Fibroblast of peridontal ligament (primary cell): ENCODE data around the gene FHL2.
A peak's percentile ranks its signal among the peaks of the same experiment; 100 is the strongest.

Experiments used
- DNase-seq: peaks from one replicate; pipeline ENCODE4 v3.0.0-alpha.2; 2010; ENCODE audit errors: extremely low read depth

The FHL2 gene

DNA sequence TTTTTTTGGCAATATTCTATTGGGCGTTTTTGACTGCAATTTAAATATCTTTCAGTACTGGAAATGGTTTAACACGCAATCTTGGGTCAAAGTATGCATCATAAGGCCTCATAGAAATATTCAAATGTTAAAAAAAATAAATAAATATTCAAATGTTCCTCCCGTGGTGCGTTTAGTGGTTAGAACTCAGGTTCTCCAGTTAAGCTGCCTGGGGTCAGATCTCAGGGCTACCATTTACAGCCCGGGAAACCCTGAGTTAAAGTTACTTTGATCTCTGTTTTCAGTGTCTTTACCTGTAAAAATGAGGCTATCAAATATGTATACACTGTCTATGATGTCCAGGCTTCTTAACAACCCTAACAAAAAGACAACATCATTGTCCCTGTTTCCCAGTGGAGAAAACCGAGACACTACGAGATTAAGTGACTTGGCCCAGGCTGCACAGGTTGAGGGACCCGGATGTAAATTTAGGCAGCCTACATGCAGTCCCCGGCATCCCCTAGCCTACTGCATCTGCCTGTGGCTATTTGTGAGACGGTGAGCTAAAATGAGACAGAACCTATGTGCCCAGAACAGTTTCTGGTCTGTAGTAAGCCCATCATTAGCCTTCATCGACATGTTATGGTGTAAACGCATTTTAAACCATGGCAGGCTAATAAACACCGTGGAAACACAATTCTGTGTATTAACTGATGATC lies 1.7 kb downstream of the FHL2 start:
- no peak for DNase-seq

DNA sequence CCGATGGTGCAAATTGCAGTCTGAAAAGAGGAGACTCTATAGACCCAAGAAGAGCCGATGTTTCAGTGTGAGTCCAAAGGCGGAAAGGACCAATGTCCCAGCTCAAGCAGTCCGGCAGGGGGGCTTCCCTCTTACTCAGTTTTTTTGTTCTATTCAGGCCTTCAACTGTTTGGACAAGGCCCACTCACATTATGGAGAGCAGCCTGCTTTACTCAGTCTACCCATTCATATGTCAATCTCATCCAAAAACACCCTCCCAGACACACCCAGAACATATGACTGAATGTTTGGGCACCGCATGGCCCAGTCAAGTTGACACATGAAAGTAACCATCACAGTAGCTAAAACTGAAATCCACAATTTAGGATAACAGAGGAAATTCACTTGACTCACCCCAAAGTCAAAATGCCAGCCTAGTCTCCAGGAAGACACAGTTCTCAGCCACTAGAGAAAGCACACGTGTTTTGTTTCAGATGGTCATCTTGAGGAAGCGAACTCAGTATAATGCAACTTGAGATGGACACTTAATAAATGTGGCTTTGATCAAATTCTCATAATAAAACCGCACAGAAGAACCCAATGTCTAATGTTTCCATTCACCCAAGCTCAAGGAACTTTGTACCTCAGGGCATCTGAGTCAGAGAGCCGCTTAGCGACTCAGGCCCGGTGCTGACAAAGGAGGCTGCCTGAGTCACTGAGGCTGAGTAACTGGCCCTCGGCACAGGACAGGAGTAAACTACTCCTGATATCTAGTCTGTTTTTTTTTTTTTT lies 2.4 kb downstream of the FHL2 start:
- peak; percentile 93 for DNase-seq

DNA sequence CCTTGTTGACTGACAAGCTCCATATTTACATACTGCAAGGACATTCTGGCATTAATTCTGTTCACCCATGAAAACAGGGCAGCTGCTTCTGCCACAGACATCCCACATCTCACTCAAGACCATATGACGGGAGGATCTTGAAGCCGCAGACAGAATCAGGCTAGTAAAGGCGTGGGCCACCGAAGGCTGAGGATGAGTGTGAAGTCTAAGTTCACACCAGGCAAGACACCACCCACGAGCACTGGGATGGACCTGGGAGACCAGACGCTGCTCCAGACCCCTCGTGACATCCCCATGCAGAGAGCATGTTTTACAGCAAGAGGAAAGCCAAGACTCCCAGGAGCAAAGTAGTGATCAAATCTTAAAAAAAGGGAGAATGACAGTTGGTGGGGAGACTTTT lies 3.2 kb downstream of the FHL2 start:
- DNase-seq = no peak

DNA sequence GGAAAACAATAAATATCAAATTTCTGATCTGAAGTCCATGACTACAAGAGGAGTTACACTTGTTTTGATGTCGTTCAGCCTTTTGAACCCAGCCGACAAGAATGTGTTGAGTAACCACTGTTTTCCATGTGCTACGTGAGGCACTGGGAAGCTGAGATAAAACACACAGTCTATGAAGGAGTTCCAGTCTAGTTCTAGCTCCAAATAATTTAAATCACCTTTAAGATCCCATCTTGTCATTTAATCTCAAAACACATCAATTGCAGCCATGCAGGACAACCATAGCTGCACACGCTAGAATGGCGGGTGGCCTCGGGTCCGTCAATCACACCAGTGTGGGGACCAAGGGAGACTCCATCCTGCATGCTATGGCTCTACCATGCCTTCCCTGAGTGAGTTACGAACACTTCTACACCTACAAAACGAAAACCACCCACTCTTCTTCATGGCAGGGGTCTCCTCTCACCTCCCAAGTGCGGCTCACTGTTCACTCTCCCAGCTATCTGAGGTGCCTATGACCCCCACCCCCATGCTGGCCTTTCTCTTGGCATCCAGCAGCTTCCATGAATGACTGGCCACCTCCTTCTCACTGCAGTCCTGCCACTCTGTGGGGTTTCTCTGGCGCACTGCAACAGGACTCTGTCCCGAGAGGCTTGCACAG lies 3.8 kb downstream of the FHL2 start:
- peak; percentile 63 for DNase-seq

DNA sequence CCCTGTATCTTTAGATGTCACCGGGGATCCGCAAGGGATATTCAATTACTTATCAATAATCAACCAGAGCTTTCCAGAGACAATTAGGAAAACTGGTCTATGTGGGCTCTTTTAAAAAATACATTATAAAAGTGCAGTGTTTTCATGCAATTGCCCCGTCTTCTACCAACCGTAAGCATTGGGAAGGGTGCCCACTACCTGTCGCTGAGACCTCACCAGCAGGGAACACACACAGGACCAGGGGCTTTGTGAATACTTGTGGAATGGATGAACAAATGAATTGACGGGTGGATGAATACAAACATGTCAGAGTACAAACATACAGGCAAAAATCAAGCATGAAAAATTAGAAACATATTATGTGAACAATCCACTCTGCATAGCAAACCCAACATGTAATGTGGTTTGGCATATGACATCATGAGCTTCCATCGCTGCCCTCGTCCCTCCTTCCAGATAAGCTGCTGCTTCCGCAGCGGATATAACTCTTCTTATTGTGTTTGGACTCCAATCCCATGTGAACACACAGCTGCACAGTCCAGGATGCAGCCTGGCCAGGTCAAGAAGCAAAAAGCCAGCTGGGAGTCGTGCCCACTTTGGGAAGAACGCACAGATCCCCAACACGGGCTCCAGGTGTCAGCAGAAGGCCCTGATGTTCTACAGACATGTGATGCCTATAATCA lies 5.3 kb downstream of the FHL2 start:
- DNase-seq = peak; percentile 83

DNA sequence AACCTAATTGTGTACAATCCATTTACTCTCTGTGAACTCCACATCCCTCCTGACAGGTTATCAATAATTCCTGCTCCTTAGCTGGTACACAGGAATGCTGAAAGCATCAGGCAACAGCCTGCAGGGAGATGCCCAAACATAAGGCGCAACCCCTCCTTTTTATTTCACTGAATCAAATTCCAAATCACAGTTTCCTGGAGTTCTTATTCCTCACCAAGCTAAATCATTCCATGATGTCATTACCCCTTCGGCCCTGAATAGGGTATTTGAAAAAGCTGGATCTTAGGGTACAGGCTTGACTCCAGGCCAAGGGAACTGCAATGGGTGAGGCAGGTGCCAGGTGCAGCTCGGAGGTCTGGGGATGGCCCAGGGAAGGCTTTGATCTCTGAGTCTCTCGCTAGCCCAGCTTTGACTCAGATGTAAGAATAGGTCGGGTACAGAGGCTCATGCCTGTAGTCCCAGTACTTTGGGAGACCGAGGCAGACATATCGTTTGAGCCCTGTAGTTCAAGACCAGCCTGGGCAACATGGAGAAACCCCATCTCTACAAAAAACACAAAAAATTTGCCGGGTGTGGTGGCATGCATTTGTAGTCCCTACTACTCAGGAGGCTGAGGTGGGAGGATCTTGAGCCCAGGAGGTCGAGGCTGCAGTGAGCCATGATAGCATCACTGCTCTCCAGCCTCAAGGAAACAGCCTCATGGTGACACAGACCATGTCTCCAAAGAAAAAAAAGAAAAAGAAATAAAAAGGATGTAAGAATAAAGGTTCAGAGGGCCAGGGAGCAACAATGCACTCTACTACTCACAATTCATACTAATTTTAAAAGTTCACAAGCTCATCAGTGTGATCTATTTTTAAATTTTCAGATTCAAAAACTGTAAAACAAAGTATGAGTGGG lies 6.8 kb downstream of the FHL2 start:
- DNase-seq = no peak

DNA sequence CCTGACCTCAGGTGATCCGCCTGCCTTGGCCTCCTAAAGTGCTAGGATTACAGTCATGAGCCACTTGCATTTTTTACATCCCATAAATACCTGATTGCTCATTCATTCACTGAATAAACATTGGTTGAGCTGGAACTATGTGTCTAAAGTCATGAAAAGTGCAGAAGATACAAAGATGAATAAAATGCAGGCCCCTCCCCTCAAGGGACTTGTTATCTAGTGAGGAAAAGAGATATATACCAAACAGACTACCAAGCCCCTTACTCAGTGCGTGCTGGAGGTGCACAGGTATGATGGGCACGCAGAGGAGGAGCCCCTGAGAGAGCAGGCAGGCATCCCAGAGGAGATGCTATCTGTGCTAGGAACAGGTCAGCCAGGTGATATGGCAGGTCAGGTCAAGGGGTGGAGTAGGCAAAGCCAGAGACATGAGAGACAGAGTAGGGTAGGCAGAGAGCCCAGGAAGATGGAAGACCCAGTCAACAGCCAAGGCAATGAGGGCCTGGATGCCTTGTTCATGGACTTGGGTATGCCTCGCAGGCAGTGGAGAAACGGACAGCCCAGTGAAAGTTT lies 7.7 kb downstream of the FHL2 start:
- no peak for DNase-seq

DNA sequence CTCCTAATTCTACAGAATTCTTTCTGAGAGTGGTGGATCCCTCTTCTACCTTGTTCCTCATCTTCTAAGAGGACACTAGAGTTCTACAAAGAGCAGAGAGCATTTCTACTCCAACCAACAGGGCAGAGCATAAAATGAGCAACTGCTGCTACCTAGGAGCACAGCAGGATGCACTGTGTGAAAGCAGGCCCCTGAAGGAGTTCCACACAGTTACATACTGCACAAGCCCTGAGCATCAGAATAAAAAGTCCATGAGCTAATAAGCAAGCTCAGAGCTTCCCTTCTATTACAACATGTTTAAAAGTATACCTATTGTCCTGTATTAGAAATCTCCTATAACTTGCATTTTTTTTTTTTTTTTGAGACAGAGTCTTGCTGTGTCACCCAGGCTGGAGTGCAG lies 8.4 kb downstream of the FHL2 start:
- DNase-seq = no peak

DNA sequence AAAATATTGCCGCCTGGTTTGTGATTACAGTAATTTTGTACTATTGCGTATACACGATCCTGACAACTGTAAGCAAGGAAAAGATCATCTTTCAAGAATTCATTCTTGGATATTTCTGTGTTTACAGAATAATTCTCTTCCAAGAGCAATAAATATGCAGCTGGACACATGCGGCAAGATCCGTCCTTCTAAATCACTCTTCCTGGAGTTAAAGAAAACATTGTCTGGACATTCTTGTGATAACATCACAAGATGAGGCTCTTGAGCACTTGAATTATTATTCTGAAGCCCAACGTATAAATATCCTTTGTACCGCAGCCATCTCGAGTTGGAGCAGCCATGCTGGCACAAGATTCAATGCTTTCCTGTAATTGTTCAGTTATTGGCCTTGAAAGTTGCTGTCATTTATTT lies 9.9 kb downstream of the FHL2 start:
- peak; percentile 99 for DNase-seq

DNA sequence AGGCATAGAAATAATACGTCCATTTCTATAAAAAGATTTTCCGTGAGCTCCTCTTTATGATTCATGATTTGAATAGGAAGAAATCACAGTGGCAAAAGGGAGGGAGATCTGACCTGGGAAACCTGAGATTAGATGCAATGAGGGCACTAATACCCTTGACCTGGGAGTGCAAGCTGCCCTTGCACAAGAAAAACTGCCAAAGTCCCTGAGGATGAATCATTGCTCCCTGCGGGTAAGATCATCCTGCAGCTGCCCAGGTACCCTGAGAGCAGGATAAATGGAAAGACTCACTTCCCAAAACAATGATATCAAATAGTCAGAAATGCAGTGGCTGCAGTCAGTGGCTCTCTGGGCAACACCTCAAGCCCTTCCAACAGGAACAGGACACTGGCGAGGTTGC lies 11.6 kb downstream of the FHL2 start:
- DNase-seq = no peak

DNA sequence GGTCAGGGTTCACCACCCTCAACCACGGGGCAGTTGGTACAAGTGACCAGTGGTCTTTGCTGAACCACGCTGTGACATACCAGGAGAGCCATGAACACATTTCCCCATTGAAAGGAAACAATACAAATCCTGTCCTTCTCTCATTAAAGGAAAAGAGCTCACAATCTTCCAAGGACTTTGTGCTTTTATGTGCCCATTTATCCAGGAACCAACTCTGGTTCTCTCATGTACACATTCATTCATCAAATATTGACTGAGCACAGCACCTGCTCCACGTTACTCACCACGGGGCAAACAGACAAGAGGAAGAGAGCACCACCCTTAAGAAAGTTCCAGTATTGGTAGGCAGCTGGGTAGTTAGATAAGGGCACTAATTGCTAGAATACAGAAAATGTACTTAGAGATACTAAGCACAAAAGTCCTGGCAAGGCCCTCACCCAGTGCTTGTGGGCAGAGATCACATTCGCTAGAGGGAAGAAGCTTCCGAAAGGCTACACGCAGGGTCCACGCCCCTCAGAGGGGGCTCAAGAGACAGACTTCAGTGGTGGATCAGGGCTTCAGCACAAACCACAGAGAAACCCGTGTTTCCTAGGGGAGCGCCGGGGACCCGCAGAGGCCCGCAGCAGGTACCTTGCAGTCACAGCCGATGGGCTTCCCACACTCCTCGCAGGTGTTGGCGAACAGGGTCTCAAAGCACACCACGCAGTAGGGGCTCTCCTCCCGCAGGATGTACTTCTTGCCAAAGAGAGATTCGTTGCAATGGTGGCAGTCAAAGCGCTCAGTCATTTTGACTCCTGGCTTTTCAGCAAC lies 12.9 kb downstream of the FHL2 start:
- DNase-seq = no peak

DNA sequence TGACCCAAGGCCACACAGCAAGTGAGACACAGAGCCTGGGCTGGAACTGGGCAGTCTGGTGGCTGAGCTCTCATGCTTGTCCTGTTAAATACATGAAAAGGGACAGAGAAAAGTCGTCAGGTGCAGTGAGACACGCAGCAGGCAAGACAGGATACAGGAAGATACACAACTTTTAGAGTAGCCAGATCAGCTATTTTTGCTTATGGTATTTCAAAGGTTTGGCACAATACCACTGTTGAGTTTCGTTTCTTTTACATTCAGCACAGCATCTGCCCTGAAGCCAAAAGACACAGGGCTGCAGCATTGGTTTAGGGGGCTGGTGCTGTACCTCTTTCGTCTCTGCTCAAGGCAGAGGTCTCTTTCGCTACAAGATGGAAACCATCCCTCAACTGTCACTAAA lies 14.0 kb downstream of the FHL2 start:
- DNase-seq = no peak

DNA sequence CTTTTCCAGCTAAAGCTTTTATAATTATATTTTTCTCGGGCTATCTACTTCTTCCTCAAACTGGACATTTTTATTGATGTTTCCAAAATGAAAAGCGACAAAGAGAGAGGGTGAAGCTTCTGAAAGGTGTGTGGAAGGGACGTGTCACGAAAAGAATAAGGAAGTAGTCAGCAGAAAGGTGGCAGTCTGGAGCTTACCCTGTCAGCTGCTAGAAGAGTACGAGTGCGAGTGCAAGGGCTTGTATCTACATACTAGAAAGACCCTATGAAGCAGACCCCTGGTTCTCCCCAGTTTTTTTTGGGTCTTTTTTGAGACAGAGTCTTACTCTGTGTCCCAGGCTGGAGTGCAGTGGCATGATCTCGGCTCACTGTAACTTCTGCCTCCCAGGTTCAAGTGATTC lies 14.6 kb downstream of the FHL2 start:
- DNase-seq = no peak

DNA sequence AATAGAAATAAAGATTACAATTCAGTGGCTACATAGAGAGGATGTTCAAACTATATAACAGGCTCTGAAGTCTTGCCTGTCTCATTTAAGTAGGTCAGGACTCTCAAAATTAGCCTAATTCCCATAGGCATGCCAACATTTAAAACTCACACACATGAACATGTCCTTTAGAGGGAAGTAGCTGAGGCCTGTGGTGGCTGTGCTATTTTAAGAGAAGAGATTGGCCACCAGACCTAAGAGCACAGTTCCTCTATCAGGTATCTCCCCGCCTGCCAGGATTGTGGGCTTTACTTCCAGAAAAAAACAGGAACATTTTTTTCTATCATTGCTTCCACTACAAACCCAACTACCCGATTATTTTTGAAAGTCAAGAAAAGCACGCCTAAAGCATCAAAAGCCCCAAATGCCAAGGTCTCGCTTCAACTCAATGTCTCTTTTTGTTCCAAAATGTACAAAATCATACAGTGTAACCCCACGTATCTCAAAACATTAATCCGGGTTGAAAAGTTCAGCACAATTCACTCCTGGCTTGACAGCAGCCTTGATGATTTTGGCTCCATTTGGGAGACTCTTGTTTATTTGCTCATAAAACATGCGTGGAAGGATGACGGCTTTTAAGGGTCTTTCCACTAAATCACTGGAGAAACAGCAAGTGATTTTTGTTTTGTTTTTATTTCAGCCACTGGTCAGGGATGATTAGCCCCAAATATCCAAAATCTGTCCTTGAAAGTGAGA lies 15.3 kb downstream of the FHL2 start:
- no peak for DNase-seq

DNA sequence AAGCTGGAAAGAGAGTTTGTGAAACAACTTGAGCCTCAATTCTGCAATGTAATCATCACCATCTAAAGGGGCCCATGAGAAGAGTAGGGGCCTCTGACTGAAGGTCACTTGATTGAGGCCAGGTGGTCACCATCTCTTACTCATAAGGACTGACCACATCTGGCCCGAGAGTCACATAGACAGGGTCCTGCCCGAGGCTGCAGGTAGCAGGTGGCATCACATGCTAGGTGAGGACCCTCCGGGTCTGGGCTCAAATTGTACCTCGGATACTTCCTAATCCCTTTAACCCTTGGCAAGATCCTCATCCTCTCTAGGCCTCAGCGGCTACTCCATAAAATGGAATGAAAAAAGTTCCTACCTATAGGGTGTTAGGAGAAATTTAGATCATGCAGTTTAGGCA lies 16.7 kb downstream of the FHL2 start:
- no peak for DNase-seq

DNA sequence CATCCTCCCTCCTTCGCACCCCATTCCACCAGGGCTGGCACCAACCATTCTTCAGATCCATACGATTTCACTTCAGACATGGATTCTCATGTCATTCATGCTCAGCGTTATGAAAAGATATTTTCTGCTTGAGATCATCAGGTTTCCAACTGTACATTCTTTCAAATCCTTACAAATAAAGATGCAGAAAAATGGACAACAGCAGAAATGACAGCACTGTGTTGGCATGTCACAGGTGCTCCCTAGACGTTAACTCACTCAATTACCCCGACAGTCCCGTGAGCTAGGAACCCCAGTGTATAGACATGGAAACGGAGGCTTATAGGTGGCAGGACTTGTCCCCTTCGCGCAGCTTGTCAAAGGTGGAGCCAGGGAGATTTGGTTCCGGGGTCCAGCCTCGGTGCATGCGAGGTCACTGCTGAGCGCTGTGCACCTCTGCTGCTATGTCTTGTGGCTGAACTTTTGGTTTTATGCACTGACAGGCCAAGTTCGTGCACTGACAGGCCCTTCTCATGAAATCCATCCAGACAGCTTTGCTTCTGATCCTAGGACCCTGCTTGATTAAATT lies 17.7 kb downstream of the FHL2 start:
- no peak for DNase-seq

DNA sequence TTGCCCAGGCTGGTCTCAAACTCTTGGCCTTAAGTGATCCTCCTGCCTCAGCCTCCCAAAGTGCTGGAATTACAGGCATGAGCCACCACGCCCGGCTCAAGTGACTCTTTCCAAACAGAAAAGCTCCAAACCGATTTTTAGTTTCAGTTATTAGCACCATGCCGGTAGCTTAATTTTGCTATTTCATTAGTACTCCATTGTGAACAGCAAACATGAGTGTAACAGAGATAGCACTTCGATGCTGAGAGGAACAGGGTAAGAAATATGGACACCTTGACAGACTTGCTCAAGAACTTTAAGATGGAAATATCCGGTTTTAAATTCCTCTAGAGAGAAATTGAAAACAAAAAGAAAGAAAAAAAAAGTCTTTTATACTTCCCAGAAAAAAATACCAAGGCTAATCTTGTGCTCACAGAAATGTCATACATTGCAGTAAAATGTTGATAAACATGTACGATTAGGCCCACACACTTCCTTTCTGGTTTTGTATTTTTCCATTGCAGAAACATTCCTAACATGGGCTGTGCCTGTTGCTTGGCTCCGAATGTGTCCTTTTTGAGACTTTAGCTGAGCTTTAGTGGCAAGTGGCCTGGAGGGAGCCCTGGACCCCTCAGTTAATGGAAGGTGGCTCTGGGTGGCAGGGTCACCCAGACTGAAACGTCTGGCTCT lies 18.3 kb downstream of the FHL2 start:
- no peak for DNase-seq

DNA sequence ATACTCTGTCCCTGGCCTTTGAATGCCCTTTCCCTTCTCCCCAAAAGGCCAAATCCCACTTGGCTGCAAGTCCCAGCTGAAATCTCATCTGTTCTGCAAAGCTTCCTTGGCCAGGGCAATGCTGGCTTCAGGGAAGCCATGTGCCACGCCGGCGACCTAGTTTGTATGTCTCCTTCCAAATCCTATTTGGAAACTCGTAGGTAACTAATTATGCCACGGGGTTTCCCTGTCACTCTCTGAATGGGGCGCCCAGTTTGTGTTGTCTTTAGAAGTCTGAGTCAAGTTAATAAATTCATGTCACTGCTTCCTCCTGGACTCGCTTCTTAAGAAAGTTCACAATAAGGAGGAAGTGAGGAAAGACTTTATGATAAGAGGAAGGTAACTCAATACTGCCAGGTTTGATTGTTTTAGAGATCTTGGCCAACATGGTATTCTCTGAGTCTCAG lies 19.1 kb downstream of the FHL2 start:
- DNase-seq = no peak
